B cell (primary cell): Measurements from ENCODE around the gene SLC26A1. TPM values are rescaled to one million over a fixed set of nuclear protein-coding genes. Genes with fewer than 3 reads are reported as not detected.

Experiments used
- ATAC-seq: fragments of 200-7000 bp; cut with Tn5 transposase; one replicate; pipeline ENCODE4 v1.10.0; 2021; ENCODE audit warnings: low read depth, mild to moderate bottlenecking, moderate number of reproducible peaks, moderate library complexity
- CTCF ChIA-PET: fragments of 350-600 bp; sonication (Branson Sonifier 250); formaldehyde crosslinking; loops from one replicate; lab custom pipeline; 2021; ENCODE audit warnings: antibody characterized with exemption, inconsistent platforms; lab: Charles Lee
- POLR2A ChIA-PET: fragments of 350-600 bp; sonication (Branson Sonifier 250); formaldehyde crosslinking; loops from one replicate; lab custom pipeline; 2021; ENCODE audit warnings: antibody characterized with exemption; lab: Charles Lee
- DNase-seq: peaks from one replicate; pipeline ENCODE4 v3.0.0; 2013
- H2AFZ ChIP-seq: 2 replicates; pipeline ENCODE4 v1.6.1; 2012; ENCODE audit warnings: mild to moderate bottlenecking, low read depth, low read length; ENCODE audit not compliant: insufficient read depth, poor library complexity, severe bottlenecking
- H3K27ac ChIP-seq, 2 donors: 1 replicate in 1 of 2; 2 replicates in 1 of 2; pipeline ENCODE4 v1.5.1; 2012 to 2013; ENCODE audit warnings: low read length in 2 of 2, mild to moderate bottlenecking in 2 of 2, moderate library complexity in 1 of 2
- H3K27me3 ChIP-seq, 4 experiments: fragments of 200-600 bp in 1 of 4; sonication (generic) in 1 of 4; replicated peaks in 1 of 4; 1 replicate in 2 of 4; 2 replicates in 2 of 4; pipeline versions ENCODE4 v1.6.1 to v1.7.0; 2013 to 2016; ENCODE audit warnings: low read length in 3 of 4, mild to moderate bottlenecking in 2 of 4, mixed read lengths in 1 of 4, moderate library complexity in 1 of 4; ENCODE audit not compliant: insufficient read depth in 4 of 4, control insufficient read depth in 3 of 4; ENCODE audit errors: control extremely low read depth in 1 of 4
- H3K36me3 ChIP-seq, 2 experiments: replicated peaks in 1 of 2; 1 replicate in 1 of 2; 2 replicates in 1 of 2; pipeline versions ENCODE4 v1.6.1 to v1.7.1; 2013; ENCODE audit warnings: low read length in 1 of 2; ENCODE audit not compliant: insufficient read depth in 2 of 2, control insufficient read depth in 1 of 2; ENCODE audit errors: control extremely low read depth in 1 of 2, extremely low read depth in 1 of 2
- H3K4me1 ChIP-seq, 2 donors: fragments of 200-600 bp in 1 of 2; sonication (generic) in 1 of 2; 1 replicate in 1 of 2; 2 replicates in 1 of 2; pipeline versions ENCODE4 v1.5.1 to v1.6.1; 2013 to 2017; ENCODE audit warnings: low read length in 2 of 2; ENCODE audit not compliant: control insufficient read depth in 2 of 2, insufficient read depth in 2 of 2
- H3K4me2 ChIP-seq: replicated peaks from 2 replicates; pipeline ENCODE3; 2012; ENCODE audit warnings: mild to moderate bottlenecking, low read depth, low read length; ENCODE audit not compliant: poor library complexity, severe bottlenecking
- H3K4me3 ChIP-seq, 5 experiments: fragments of 200-600 bp in 1 of 5; sonication (generic) in 1 of 5; 1 replicate in 3 of 5; 2 replicates in 2 of 5; pipeline versions ENCODE4 v1.5.1 to v1.7.0; 2011 to 2016; ENCODE audit warnings: low read length in 4 of 5, mild to moderate bottlenecking in 4 of 5, low read depth in 2 of 5, control low read depth in 1 of 5, moderate library complexity in 1 of 5; ENCODE audit not compliant: insufficient read depth in 1 of 5; ENCODE audit errors: control extremely low read depth in 1 of 5, extremely low read depth in 1 of 5
- H3K79me2 ChIP-seq: fragments of 200-600 bp; sonication (generic); one replicate; pipeline ENCODE4 v1.6.0; 2016; ENCODE audit warnings: low read length; ENCODE audit not compliant: control insufficient read depth, insufficient read depth
- H3K9ac ChIP-seq: fragments of 200-600 bp; sonication (generic); 2 replicates; pipeline ENCODE4 v1.6.1; 2017; ENCODE audit warnings: mild to moderate bottlenecking, low read length, moderate library complexity
- H3K9me3 ChIP-seq, 3 donors: one replicate each; pipeline versions ENCODE4 v1.6.1 to v1.7.1; 2013; ENCODE audit warnings: low read length in 2 of 3; ENCODE audit not compliant: control insufficient read depth in 2 of 3, insufficient read depth in 1 of 3; ENCODE audit errors: control extremely low read depth in 1 of 3
- H4K20me1 ChIP-seq: 2 replicates; pipeline ENCODE4 v1.6.0; 2012; ENCODE audit warnings: mild to moderate bottlenecking, low read length; ENCODE audit not compliant: insufficient read depth, control insufficient read depth, poor library complexity, severe bottlenecking
- H3K27ac Mint-ChIP-seq: one replicate; pipeline ENCODE4 v1.8.0; 2021; ENCODE audit warnings: mixed read lengths
- H3K27me3 Mint-ChIP-seq: one replicate; pipeline ENCODE4 v1.8.0; 2021; ENCODE audit warnings: mixed read lengths
- H3K4me1 Mint-ChIP-seq: one replicate; pipeline ENCODE4 v1.8.0; 2021; ENCODE audit warnings: mixed read lengths
- H3K4me3 Mint-ChIP-seq: one replicate; pipeline ENCODE4 v1.8.0; 2021; ENCODE audit warnings: mixed read lengths
- H3K9me3 Mint-ChIP-seq: one replicate; pipeline ENCODE4 v1.8.0; 2022; ENCODE audit warnings: mixed read lengths; ENCODE audit not compliant: insufficient read depth
- EZH2 ChIP-seq: IDR thresholded peaks from 2 replicates; pipeline ENCODE4 v1.6.1; 2012; ENCODE audit warnings: borderline replicate concordance, low read depth, mild to moderate bottlenecking, moderate library complexity, low read length; ENCODE audit not compliant: insufficient read depth, poor library complexity, severe bottlenecking
- WGBS: methylation state at CpG from one replicate; pipeline ENCODE4 v1.1.5; 2013; ENCODE audit warnings: missing lambda C conversion rate; ENCODE audit not compliant: insufficient coverage; 5-methylcytosine and 5-hydroxymethylcytosine counted together
- intact Hi-C: fragments of 100-400 bp; cut with micrococcal nuclease; formaldehyde crosslinking; loops from one replicate; pipeline ENCODE4 v1.10.0; 2022
- polyA plus RNA-seq: library from polyadenylated mRNA; depleted of rRNA; stranded (reverse); fragments of >200 nt; gene quantifications from 2 replicates; pipeline ENCODE4 v1.2.3, GENCODE V29; 2012
- total RNA-seq, 2 donors: library from RNA; stranded (reverse); fragments of 120-200 nt in 1 of 2; gene quantifications; 1 replicate in 1 of 2; 2 replicates in 1 of 2; pipeline versions ENCODE4 v1.2.3 to v1.2.4, GENCODE V29; 2013 to 2022
- TF ChIP-seq, protein P1 (sequence below): fragments of 200-600 bp; IDR thresholded peaks from one replicate; pipeline ENCODE4 v1.8.0; 2022; ENCODE audit warnings: antibody characterized with exemption, mild to moderate bottlenecking

SLC26A1 gene
- total and polyA plus RNA-seq, 2 donors (not counting 1 experiment from before 2014, with no cell fraction given), result 0.03 to 1.1 TPM

DNA sequence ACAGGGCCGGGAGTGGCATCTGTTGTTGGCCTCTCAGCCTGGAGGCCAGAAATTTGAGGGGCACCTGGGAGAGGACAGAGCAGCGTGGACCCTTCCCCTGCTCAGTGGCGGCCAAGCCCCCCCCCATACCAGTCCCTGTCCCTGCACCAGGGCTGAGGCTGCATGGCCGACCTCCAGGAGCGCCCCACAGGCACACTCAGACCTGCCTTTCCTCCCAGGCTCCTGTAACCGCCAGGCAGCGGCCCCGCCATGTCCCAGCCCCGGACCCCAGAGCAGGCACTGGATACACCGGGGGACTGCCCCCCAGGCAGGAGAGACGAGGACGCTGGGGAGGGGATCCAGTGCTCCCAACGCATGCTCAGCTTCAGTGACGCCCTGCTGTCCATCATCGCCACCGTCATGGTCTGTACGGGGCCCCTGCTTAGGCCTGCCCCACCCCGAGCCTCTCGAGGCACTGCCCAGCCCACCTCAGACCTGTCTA is 45.7 kb downstream of the SLC26A1 start:
- intact Hi-C loops, result no loop called here
- H3K27me3 Mint-ChIP-seq, result no peaks in the 10 kb centered on the region
- Histone ChIP-seq H3K27ac (no peak overlapping the region), H2AFZ (no peak overlapping the region), H3K36me3 (peaks cover 0 to 15% of the 10 kb centered on the region in 2 experiments), H3K4me3 (no peak overlapping the region), H3K27me3 (no peaks in the 10 kb centered on the region), H3K4me1 (peaks cover 0 to 18% of the 10 kb centered on the region in 2 donors), H3K79me2 (peaks cover 67% of the 10 kb centered on the region), H3K9me3 (no peaks in the 10 kb centered on the region), H3K9ac (no peak overlapping the region), H3K4me2 (peak overlapping the region; percentile 51), H4K20me1 (peaks cover 80% of the 10 kb centered on the region)
- ATAC-seq (no peak), DNase-seq (no peak)
- H3K9me3 Mint-ChIP-seq, result no peaks in the 10 kb centered on the region
- POLR2A ChIA-PET, result no interaction called here
- H3K4me1 Mint-ChIP-seq, result peaks cover 18% of the 10 kb centered on the region
- no peak overlapping the region for H3K4me3 Mint-ChIP-seq
- TF ChIP-seq, protein P1, sequence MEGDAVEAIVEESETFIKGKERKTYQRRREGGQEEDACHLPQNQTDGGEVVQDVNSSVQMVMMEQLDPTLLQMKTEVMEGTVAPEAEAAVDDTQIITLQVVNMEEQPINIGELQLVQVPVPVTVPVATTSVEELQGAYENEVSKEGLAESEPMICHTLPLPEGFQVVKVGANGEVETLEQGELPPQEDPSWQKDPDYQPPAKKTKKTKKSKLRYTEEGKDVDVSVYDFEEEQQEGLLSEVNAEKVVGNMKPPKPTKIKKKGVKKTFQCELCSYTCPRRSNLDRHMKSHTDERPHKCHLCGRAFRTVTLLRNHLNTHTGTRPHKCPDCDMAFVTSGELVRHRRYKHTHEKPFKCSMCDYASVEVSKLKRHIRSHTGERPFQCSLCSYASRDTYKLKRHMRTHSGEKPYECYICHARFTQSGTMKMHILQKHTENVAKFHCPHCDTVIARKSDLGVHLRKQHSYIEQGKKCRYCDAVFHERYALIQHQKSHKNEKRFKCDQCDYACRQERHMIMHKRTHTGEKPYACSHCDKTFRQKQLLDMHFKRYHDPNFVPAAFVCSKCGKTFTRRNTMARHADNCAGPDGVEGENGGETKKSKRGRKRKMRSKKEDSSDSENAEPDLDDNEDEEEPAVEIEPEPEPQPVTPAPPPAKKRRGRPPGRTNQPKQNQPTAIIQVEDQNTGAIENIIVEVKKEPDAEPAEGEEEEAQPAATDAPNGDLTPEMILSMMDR, result no peak
- TF ChIP-seq EZH2, result no peak
- CTCF ChIA-PET, result no interaction called here
- 92% methylated on average over 19 of the region's 19 CpGs for WGBS
- H3K27ac Mint-ChIP-seq, result no peak overlapping the region

DNA sequence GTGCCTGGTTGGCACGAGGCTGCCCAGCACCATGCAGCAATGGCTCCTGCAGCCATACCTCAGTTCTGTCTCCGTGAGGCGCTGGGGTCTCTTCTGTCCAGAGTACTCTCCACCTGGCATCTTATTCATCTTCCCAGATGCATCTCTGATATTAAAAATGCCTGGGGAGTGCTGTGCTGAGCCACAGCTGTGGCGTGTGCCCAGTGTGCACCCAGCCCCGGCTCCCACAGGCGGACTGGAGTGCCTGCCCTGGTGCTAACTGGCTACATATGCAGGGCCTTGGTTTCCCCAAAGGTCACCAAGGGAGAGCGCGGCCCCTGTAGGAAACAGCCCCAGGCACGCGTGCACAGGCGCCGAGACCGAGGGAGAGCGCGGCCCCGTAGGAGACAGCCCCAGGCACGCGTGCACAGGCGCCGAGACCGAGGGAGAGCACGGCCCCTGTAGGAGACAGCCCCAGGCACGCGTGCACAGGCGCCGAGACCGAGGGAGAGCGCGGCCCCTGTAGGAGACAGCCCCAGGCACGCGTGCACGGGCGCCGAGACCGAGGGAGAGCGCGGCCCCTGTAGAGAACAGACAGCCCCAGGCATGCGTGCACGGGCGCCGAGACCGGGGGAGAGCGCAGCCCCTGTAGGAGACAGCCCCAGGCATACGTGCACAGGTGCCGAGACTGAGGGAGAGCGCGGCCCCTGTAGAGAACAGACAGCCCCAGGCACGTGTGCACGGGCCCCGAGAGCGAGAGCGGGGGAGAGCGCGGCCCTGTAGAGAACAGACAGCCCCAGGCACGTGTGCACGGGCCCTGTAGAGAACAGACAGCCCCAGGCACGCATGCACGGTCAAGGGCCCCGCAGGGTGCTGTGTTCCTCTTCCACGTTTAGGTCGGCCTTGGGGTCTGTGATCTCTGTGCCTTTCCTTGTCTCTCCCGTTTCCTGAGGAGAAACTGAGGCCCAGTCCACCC is 46.4 kb downstream of the SLC26A1 start:
- H3K79me2 ChIP-seq, result peaks cover 74% of the 10 kb centered on the region
- no peak for TF ChIP-seq EZH2
- H3K4me1 ChIP-seq, result peaks cover 0 to 18% of the 10 kb centered on the region in 2 donors
- no peak overlapping the region for H2AFZ ChIP-seq
- Mint-ChIP-seq H3K9me3 (no peaks in the 10 kb centered on the region), H3K4me3 (peak overlapping the region; percentile 66), H3K27ac (no peak overlapping the region), H3K4me1 (peaks cover 18% of the 10 kb centered on the region), H3K27me3 (no peaks in the 10 kb centered on the region)
- peak overlapping the region in 2 of 5 experiments; percentile 6 to 8 for H3K4me3 ChIP-seq
- H3K27ac ChIP-seq, result no peak overlapping the region
- H3K9ac ChIP-seq, result no peak overlapping the region
- intact Hi-C loops, result no loop called here
- peaks cover 0 to 10% of the 10 kb centered on the region in 2 experiments for H3K36me3 ChIP-seq
- H3K9me3 ChIP-seq, result no peaks in the 10 kb centered on the region
- no peaks in the 10 kb centered on the region for H3K27me3 ChIP-seq
- 43% methylated on average over 60 of the region's 62 CpGs for WGBS
- DNase-seq (no peak), ATAC-seq (peak; percentile 45)
- ChIA-PET POLR2A (no interaction called here), CTCF (no interaction called here)
- H4K20me1 ChIP-seq, result peaks cover 77% of the 10 kb centered on the region
- peak overlapping the region; percentile 51 for H3K4me2 ChIP-seq
